Endodermal cell (in vitro differentiated cells): ENCODE measurements around the gene PICALM. TPM values are rescaled to one million over a fixed set of nuclear protein-coding genes. Genes with fewer than 3 reads are reported as not detected.

Source experiments
- DNase-seq: peaks from one replicate; pipeline ENCODE4 v3.0.0-alpha.2; 2017
- H3K27ac ChIP-seq: 2 replicates; pipeline ENCODE4 v1.5.1; 2013; ENCODE audit warnings: mild to moderate bottlenecking, low read depth, low read length, moderate library complexity
- H3K27me3 ChIP-seq: 2 replicates; pipeline ENCODE4 v1.6.1; 2013; ENCODE audit warnings: mild to moderate bottlenecking, low read length, moderate library complexity; ENCODE audit not compliant: insufficient read depth, control insufficient read depth, poor library complexity, severe bottlenecking
- H3K36me3 ChIP-seq: 2 replicates; pipeline ENCODE4 v1.7.0; 2013; ENCODE audit warnings: mild to moderate bottlenecking, low read length, moderate library complexity; ENCODE audit not compliant: control insufficient read depth, insufficient read depth
- H3K4me1 ChIP-seq: one replicate; pipeline ENCODE4 v1.7.0; 2013; ENCODE audit warnings: low read length; ENCODE audit not compliant: control insufficient read depth, insufficient read depth
- H3K4me3 ChIP-seq: 2 replicates; pipeline ENCODE4 v1.5.1; 2013; ENCODE audit warnings: mild to moderate bottlenecking, low read length, moderate library complexity
- H3K9ac ChIP-seq: 2 replicates; pipeline ENCODE4 v1.6.1; 2013; ENCODE audit warnings: mild to moderate bottlenecking, low read length, moderate library complexity; ENCODE audit not compliant: poor library complexity, severe bottlenecking; ENCODE audit errors: extremely low read depth
- H3K9me3 ChIP-seq: 2 replicates; pipeline ENCODE4 v1.6.1; 2013; ENCODE audit warnings: mild to moderate bottlenecking, low read length, moderate library complexity; ENCODE audit not compliant: control insufficient read depth
- H3K27ac Mint-ChIP-seq: 2 replicates; pipeline ENCODE4 v1.8.0; 2020; ENCODE audit warnings: mixed read lengths
- H3K27me3 Mint-ChIP-seq: 2 replicates; pipeline ENCODE4 v1.8.0; 2021; ENCODE audit warnings: mild to moderate bottlenecking, mixed read lengths; ENCODE audit not compliant: insufficient read depth
- H3K36me3 Mint-ChIP-seq: 2 replicates; pipeline ENCODE4 v1.8.0; 2020; ENCODE audit warnings: low read depth, mixed read lengths
- H3K4me1 Mint-ChIP-seq: 2 replicates; pipeline ENCODE4 v1.8.0; 2020; ENCODE audit warnings: mixed read lengths
- H3K4me3 Mint-ChIP-seq: 2 replicates; pipeline ENCODE4 v1.8.0; 2020; ENCODE audit warnings: mild to moderate bottlenecking, moderate library complexity, mixed read lengths
- H3K9me3 Mint-ChIP-seq: 2 replicates; pipeline ENCODE4 v1.8.0; 2020; ENCODE audit warnings: mild to moderate bottlenecking, mixed read lengths
- WGBS, 2 experiments: methylation state at CpG; one replicate each; pipeline versions ENCODE4 v1.1.5 to v1.1.7; 2013; ENCODE audit warnings: missing lambda C conversion rate in 2 of 2, mixed read lengths in 1 of 2; ENCODE audit not compliant: insufficient coverage in 1 of 2, insufficient read length in 1 of 2; 5-methylcytosine and 5-hydroxymethylcytosine counted together
- total RNA-seq, 2 donors: library from RNA; stranded (reverse); fragmentation: NEBNext Ultra II Directional in 1 of 2; extraction: Animal tissue kit (Norgen Biotek cat#: 25700) in 1 of 2; gene quantifications; 2 replicates in 1 of 2; 3 replicates in 1 of 2; pipeline ENCODE4 v1.2.1, GENCODE V29; 2021
- TF ChIP-seq, protein P1 (sequence below): fragments of 200-600 bp; sonication (generic); conservative IDR thresholded peaks from 2 replicates; pipeline ENCODE4 v1.5.0; 2021; ENCODE audit warnings: antibody characterized with exemption, mild to moderate bottlenecking

PICALM gene
- total RNA-seq, 2 donors from 2014 or later = 120 to 129 TPM

DNA sequence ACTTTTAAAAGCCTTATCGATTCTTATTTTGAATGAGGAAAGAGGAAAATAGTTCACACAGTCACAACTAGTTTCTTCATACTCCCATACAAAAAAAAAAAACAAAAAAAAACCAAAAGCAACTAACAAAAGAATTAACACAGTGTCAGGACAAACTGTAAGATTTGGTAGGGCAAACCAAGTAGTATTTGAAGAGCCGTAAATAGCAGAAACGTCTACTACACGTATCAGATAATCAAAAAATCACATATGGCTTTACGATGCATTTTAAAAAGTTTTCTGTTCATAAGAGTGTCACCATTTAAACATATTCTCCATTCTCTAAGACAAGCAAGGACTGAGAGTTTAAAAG, 2.3 kb downstream of the PICALM start:
- Histone ChIP-seq H3K36me3 (no peaks in the 10 kb centered on the region), H3K9ac (peak overlapping the region; percentile 64), H3K9me3 (no peaks in the 10 kb centered on the region), H3K27ac (no peak overlapping the region), H3K27me3 (no peaks in the 10 kb centered on the region), H3K4me1 (peaks cover 6% of the 10 kb centered on the region), H3K4me3 (peak overlapping the region; percentile 90)
- WGBS, 2 experiments = 11 to 19% methylated on average over 4 of the region's 5 CpGs
- peak overlapping the region; percentile 100 for H3K4me3 Mint-ChIP-seq
- no peak for DNase-seq
- H3K27ac Mint-ChIP-seq = peak overlapping the region; percentile 88
- no peaks in the 10 kb centered on the region for H3K36me3 Mint-ChIP-seq
- no peaks in the 10 kb centered on the region for H3K27me3 Mint-ChIP-seq
- TF ChIP-seq, protein P1, sequence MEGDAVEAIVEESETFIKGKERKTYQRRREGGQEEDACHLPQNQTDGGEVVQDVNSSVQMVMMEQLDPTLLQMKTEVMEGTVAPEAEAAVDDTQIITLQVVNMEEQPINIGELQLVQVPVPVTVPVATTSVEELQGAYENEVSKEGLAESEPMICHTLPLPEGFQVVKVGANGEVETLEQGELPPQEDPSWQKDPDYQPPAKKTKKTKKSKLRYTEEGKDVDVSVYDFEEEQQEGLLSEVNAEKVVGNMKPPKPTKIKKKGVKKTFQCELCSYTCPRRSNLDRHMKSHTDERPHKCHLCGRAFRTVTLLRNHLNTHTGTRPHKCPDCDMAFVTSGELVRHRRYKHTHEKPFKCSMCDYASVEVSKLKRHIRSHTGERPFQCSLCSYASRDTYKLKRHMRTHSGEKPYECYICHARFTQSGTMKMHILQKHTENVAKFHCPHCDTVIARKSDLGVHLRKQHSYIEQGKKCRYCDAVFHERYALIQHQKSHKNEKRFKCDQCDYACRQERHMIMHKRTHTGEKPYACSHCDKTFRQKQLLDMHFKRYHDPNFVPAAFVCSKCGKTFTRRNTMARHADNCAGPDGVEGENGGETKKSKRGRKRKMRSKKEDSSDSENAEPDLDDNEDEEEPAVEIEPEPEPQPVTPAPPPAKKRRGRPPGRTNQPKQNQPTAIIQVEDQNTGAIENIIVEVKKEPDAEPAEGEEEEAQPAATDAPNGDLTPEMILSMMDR = no peak
- no peaks in the 10 kb centered on the region for H3K9me3 Mint-ChIP-seq
- H3K4me1 Mint-ChIP-seq = peaks cover 46% of the 10 kb centered on the region

DNA sequence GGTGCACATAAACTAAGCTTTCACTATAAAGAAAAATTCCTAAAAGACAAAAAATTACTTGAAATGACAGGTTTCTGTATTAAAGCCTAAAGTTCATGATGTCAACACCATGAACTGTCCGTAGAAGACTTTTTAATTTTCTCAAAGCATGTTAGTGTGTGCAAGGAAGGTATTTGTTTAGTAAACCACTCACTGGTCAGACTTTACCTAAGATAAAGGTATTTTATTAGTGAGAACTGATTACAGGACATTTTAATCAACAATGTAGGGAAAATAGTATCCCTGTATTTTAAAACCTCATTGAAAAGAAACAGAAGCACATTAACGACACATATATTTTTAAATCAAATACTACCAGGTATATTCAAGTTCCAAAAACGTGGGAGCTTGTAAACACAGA, 2.9 kb downstream of the PICALM start:
- H3K4me3 ChIP-seq = peak overlapping the region; percentile 90
- H3K27ac Mint-ChIP-seq = peak overlapping the region; percentile 88
- peak overlapping the region; percentile 100 for H3K4me3 Mint-ChIP-seq
- H3K4me1 ChIP-seq = peaks cover 9% of the 10 kb centered on the region
- no peaks in the 10 kb centered on the region for H3K27me3 Mint-ChIP-seq
- no peak overlapping the region for H3K27ac ChIP-seq
- no peaks in the 10 kb centered on the region for H3K36me3 Mint-ChIP-seq
- no peaks in the 10 kb centered on the region for H3K36me3 ChIP-seq
- WGBS, 2 experiments = 25 to 54% methylated on average over 1 to 3 of the region's 3 CpGs
- H3K9me3 ChIP-seq = no peaks in the 10 kb centered on the region
- H3K9ac ChIP-seq = peak overlapping the region; percentile 64
- no peaks in the 10 kb centered on the region for H3K27me3 ChIP-seq
- TF ChIP-seq, protein P1 = no peak
- DNase-seq = no peak
- no peaks in the 10 kb centered on the region for H3K9me3 Mint-ChIP-seq
- H3K4me1 Mint-ChIP-seq = peaks cover 52% of the 10 kb centered on the region

DNA sequence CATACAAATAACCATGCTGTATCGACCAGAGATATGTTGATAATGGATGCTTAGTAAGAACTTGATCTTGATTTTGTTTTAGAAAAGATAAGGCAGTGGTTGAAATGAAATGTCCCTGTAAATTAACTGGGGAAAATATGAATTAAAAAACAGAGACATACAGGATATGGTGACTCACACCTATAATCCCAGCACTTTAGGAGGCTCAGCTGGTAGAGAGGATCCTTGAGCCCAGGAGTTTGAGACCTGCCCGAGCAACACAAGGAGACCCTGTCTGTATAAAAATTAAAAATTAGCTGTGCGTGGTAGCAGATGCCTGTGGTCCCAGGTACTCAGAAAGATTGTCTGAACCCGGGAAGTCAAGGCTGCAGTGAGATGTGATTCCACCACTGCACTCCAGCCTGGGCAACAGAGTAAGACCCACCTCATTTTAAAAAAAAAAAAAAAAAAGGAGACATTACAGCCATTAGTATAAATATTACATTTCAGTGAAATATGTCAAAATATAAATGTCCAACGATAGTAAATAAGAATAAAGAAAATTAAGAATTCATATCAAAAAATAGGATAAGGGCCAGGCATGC, 4.6 kb downstream of the PICALM start:
- Mint-ChIP-seq H3K27me3 (no peaks in the 10 kb centered on the region), H3K27ac (peak overlapping the region; percentile 23), H3K9me3 (no peaks in the 10 kb centered on the region), H3K4me1 (peaks cover 57% of the 10 kb centered on the region), H3K36me3 (no peaks in the 10 kb centered on the region), H3K4me3 (no peak overlapping the region)
- no peaks in the 10 kb centered on the region for H3K36me3 ChIP-seq
- H3K4me3 ChIP-seq = peak overlapping the region; percentile 50
- no peak for DNase-seq
- H3K27me3 ChIP-seq = no peaks in the 10 kb centered on the region
- no peaks in the 10 kb centered on the region for H3K9me3 ChIP-seq
- WGBS, 2 experiments = 86 to 93% methylated on average over 2 to 4 of the region's 5 CpGs
- no peak overlapping the region for H3K27ac ChIP-seq
- TF ChIP-seq, protein P1 = no peak
- peak overlapping the region; percentile 2 for H3K9ac ChIP-seq
- peaks cover 8% of the 10 kb centered on the region for H3K4me1 ChIP-seq
